HG02852 (cell line): ENCODE results near the gene TNFRSF1A.

ENCODE experiments used
- ATAC-seq: cut with Tn5 transposase; IDR thresholded peaks from one replicate; pipeline ENCODE4 v1.9.1; 2021; ENCODE audit warnings: mild to moderate bottlenecking, moderate library complexity; ENCODE audit not compliant: unreplicated experiment

Gene TNFRSF1A

GRCh38 chr12:6374786-6375160 is 32.9 kb upstream of the TNFRSF1A start:
- ATAC-seq: no peak

DNA sequence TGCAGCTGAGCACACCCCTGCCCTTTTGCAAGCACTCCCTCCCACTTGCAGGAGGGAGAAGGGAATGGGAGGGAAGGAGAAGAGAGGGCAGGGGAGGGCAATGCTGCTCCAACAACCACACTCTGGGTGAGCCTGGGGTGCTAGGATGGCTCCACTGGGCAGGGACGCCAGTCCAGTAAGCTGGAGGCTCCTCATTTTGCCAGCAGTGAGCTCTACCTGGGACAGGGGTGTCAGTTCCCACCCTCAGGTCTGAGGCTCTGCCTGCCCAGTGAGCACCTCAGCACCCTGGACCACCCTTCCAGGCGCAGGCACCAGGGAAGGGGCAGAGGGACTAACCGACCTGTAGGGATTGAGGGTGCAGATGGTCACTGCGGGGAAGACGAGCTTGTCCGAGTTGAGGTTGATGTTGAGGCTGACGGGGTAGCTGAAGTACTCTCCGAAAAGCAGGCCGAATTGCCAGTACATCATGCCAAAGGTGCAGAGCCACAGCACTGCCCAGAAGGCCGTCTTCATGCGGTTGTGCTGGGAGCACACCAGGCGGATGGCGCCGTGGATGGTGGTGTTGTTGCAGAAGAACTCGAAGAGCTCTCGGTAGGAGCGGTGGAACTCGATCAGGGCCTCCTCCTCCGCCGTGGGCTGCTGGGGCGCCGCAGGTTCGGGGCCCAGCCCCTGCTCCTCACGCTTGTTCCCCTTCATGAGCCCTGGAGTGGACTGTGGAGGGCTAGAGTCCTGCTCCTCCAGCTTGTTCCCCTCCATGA is 32.3 kb upstream of the TNFRSF1A start:
- ATAC-seq: no peak

- no peak for ATAC-seq
Observed at GRCh38 chr12:6373022-6373787, 31.3 kb upstream of the TNFRSF1A start.

DNA sequence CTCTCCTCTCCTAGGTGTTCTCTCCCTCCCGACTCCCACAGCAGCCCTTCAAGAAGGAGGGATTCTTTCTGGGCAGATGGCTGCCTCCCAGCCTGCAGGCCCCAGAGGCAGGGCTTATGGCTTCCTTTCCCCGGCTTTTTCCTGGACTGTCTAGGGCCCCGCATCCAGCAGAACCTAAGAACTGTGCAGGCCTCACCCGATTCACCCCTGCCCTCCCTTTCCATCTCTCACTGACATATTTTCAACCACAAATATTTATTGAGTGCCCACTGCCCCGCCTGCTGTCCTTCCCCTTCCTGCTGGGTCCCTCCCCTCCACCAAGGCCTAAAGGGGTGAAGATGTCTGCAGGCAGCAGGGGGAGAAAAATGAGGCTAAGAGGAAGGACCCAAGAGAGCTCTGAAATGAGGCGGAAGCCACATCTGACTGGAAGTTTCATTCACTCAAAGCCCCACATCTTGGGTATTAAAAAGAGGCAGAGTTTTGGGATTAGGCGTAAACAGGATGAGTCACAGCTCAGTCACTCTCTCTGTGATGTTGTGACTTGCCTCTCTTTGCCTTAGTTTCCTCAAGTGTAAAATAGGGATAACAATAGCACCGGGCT is 30.6 kb upstream of the TNFRSF1A start:
- ATAC-seq: no peak

DNA sequence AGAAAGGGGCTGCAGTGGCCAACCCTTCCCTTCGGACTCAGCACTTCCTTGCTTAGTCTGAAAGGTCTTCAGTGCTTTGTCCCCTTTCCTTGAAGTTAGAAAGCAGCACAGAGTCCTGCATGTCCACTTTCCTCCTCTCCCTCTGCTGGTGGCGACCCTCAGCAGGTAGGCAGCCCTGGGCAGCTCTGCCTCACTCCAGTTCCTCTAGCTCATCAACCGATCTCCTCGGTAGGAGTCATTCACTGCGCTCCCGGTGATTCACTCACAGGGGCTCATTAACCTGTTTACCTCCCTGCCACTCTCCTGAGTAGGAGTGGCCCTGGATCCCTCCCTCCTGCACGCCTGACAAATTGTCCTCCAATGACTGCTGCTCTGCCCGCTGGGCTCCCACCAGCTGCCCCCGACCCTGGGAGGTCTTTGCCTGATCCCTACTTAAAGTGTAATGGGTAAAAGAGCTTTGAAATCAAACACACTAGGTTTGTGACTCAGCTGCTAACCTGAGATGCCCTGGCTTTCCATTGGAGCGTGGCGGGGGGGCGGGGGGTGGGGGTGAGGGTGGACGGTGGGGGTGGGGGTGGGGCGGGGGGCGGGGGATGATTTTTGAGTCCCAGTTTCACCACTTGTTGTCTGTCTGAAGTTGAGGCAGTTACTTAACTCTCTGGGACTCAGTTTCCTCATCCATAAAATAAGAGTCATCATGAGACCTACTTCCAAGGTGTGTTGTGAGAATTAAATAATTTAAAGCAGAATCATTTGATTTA is 29.3 kb upstream of the TNFRSF1A start:
- no peak for ATAC-seq

DNA sequence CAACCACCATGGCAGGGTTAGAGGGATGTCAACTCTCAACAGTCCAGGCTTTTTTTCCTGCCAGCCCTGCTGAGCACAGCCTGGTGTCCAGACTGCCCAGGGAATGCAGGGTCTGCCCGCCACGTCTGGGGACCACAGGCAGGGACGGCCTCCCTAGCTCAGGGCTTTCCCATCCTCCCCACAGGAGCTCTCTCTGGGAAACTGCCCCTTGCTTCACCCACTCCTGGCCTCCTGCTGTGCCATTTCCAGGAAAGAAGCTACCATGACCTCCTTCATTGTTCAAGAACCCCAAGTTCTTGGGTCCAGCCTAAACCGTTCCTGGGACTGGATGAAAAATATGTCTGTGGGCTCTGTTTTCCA is 28.7 kb upstream of the TNFRSF1A start:
- no peak for ATAC-seq

DNA sequence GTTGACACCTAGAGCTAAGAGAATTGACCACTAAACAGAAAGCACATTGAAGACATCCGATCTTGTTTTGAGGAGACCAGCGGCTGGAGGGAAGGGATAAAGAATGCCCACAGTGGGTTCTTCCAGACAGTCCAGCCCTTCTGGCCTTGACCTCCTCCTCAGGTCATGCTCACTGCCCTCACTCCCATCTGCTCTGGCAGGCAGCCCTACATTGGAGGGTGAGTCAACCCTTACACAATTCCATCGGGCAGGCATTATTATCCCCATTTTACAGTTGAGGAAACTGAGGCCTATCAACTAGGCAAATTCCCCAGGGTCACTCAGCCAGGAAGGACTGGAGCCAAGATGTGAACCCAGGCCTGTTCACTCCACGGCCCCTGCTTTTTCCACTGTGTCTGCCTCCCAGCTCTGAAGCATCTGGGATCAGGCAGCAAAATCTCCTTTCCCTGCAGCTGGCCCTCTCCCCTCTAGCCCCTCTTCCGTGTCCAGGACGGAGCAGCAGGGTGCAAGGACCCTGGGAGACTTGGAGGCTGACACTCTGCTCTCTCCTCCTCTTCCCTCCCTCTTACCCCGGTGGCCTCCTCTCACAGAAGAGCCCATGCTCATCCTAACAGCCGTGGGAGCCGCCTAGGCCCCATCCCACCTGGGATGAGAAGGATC is 28.2 kb upstream of the TNFRSF1A start:
- ATAC-seq: no peak

DNA sequence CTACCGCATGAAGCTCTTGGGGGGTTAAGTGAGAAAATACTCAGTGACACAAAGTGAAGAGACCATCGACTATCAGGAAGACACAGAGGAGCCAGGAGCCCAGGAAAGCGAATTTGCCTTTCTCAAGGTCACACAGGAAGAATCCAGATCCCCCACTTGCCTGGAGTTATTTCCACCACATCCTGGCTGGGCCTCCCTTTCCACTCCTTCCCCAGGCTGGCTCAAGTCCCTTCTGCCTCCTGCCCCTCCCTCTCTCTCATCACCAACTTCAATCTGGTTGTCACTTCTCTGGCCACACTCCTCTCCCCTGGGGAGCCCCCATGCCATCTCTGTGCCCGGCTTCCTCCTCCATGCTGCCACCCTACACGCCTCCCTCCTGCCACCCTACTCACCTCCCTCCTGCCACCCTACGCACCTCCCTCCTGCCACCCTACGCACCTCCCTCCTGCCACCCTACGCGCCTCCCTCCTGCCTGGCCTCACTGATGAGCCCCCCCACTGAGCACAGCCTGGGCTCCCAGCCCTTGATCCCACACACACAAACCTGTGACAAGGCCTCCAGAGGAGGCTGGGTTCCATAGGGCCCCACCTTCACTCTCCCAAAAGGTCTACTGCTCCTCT is 27.1 kb upstream of the TNFRSF1A start:
- no peak for ATAC-seq

DNA sequence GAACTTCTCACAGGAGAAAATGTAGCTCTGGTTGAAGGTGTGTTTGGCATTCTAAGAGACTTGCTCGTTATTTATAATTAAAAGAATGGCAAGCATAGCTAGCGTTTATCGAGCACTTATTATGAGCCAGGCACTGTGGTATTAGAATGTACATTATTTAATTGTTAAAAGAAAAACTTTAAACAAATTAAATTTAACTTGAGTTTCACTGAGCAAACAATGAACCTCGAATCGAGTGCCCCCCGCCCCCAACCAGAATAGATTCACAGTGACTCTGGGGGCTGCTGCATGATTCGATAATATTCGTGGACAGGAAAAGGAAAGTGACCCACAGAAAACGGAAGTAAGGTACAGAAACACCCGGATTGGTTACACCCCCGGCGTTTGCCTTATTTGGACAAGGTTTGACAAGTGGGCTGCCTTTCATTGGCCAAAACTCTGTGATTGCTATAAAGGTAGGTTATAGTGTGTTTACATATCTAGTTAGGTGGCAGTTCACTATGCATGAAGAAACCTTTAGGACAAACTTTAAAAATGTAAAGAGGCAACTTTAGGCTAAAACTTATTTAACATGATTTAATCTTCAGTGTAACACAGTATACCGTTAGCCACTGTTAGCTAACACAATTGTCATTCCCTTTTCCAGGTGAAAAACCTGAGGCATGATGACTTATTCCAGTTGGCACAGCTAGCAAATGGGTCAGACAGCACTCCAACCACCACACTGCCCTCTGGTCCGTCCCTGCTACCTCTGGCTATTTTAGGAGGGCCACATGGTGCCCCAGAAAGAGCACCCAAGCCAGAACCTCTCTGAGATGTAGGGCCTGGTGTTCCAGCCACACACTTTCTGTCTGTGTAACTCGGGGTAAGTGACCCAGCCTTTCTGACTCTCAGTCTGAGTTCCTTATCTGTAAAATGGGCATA is 26.4 kb upstream of the TNFRSF1A start:
- no peak for ATAC-seq

DNA sequence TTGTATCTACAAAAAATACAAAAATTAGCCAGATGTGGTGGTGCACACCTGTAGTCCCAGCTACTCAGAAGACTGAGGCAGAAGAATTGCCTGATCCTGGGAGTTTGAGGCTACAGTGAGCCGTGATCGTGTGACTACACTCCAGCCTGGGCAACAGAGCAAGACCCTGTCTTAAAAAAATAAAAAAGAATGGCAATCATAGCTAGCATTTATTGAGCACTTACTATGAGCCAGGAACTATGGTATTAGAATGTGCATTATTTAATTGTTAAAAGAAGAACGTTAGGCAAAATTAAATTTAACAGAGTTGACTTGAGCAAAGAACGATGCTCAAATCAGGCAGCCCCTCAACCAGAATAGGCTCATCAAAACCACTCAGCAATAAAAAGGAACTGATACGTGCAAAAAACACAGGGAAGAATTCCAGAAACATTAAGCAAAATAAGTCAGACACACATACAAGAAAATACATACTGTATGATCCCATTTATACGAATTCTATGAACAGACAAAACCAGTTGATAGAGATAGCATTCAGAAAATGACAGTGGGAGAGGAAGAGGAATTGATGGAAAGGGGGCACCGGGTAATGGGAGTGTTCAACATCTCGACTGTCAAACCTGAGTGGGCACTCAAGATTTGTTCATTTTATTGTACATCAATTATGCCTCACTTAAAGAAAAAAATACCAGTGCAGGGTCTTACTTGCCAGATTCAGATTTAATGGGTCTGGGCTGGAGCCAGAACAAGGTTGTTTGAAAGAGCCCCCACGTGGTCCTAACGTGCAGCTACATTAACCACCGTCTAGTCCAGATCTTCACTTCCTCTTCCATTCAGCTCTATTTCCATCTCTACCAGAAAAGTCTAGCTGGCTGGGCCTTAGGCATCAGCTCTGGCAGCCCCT is 25.4 kb upstream of the TNFRSF1A start:
- no peak for ATAC-seq

GRCh38 chr12:6364044-6364374 is 22.1 kb upstream of the TNFRSF1A start:
- no peak for ATAC-seq

DNA sequence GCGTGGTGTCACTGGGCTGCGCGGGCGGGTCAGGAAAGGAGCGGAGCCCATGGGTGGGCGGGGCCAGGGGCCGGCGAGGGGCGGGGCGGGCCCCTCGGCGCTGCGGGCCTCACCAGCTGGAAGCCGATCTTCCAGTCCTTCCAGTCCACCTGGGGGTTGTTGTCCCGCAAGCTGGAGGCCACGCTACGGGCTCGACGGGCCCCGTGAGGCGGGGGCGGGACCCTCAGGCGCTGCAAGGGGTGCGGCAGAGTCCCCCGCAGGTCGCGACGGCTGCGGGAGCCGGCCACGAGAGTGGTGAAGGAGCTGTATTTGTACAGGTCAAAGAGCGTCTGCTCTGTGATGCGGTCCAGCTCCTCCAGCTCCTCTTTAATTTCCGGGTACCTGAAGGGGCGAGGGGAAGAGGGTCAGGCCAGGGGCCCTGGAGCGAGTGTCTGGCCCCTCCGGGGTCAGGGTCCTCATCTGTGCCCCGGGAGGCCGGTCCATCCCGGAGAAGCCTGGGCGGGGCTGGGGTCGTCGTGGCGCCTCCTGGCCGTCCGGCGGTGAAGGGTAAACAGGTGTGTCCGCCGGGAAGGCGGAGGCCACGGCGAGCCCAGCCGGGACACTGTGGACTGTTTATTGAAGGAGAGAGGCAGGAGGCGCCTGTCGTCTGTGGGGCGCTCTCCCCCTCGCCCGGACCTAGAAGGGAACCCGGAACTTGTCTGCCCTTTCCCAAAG is 21.6 kb upstream of the TNFRSF1A start:
- ATAC-seq: no peak

DNA sequence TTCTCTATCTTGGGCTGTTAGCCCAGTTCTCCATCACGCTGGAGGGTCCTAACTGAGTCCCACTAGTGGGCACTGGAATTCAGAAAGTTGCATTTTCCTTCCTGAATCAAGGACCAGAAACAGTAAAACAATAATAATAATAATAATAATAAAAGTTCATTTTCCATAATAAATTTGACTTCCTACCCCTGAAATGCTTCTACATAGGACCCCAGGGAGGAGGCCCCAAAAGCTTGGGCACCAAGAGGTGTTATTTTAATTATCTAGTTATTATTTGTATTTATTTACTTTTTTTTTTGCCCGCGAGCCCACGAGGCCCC is 21.1 kb upstream of the TNFRSF1A start:
- ATAC-seq: no peak

DNA sequence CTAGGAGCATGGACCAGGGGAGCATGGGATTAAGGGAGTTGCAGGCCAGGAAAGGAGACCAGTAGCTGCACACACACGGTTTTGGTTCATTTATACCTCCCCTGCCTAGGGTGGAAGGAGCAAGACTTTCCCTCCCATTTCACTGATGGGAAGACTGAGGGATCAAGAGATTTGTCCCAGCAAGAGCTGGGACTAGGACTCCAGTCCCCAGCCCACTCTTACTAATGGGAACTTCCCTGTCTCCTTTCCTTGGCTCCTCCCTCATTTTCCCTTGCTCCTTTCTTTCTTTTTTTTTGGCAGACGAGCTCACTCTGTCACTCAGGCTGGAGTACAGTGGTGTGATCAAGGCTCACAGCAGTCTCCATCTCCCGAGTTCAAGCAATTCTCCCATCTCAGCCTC is 20.5 kb upstream of the TNFRSF1A start:
- no peak for ATAC-seq

- ATAC-seq: no peak
Observed at GRCh38 chr12:6361834-6362233, 20.0 kb upstream of the TNFRSF1A start.

DNA sequence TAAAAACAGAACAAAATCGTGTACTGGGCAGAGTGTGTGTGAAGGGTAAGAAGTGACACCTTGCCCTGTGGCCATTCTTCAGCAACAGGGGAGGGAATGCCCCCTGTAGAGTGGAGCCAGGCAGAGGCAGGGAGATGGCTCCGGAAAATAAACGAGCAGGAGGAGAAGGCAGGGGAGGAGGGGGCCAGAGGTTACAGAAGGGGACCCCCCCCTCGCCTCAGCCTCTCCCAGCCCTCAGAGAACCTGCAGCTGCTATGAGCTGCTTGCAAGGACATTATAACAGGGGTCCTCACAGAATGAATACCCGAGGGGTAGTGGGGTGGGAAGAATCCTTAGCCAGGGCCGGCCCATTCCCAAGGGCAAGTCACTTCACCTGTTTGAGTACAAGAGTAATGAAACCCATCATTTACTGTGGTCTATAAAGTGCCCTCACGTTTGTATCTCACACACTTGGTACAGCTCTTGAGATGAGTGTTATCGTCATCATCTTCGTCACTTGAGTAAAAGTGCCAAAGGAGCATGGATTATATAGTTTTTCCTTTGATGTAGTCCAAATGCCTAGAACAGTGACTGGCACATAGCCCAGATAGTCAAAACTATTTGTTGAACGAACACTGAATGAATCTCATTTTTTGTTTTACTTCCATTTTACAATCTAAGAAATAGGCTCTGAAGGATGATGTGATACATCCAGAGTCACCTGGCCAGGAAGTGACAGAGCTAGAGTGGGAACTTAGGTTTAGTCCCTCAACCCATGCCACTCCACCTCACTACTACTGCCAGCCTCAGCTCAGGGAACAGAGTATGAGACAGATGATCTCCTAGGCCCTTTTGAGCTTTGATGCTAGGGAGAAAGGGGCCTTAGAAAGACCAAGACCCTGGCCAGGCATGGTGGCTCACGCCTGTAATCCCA is 19.0 kb upstream of the TNFRSF1A start:
- ATAC-seq: no peak

DNA sequence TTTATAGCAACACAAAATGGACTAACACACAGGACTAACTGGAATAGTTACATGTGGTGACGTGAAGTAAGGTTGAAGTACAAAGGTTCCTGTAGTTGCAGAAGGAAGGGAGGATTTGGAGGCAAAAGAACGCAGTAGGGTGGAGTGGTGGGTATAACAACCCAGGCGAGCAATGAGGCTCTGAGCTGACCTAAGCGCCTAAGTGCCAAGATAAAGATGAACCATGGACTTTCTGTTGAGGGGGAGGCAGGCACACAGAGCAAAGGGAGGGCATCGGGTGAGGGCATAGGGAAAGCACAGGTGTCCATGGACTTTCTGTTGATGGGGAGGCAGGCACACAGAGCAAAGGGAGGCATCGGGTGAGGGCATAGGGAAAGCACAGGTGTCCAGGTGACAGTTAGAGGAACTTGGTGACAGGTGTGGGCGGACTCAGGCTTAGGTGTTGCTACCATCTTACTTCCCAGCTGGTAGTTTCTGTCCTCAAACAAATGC is 18.2 kb upstream of the TNFRSF1A start:
- no peak for ATAC-seq
